ENCODE measurements around the gene AHCYL2.
"Not testable (repeated sequence)": the region's sequence is repeated elsewhere in the genome, so short reads cannot be mapped to it uniquely, and the experiment has no call there.

AHCYL2 gene

GRCh38 chr7:129388333-129389098 is 163.7 kb downstream of the AHCYL2 start:
- no peak for DNase-seq

GRCh38 chr7:129389829-129390228 is 165.0 kb downstream of the AHCYL2 start:
- DNase-seq, result no peak

GRCh38 chr7:129390314-129390713 is 165.5 kb downstream of the AHCYL2 start:
- no peak for DNase-seq

GRCh38 chr7:129391546-129392171 is 166.8 kb downstream of the AHCYL2 start:
- no peak for DNase-seq

GRCh38 chr7:129393255-129393654 is 168.4 kb downstream of the AHCYL2 start:
- DNase-seq, result no peak

GRCh38 chr7:129394101-129394500 is 169.3 kb downstream of the AHCYL2 start:
- no peak for DNase-seq

GRCh38 chr7:129394982-129395914 is 170.4 kb downstream of the AHCYL2 start:
- no peak for DNase-seq

GRCh38 chr7:129401228-129401966 is 176.6 kb downstream of the AHCYL2 start:
- no peak for DNase-seq

- no peak for DNase-seq
Measured at GRCh38 chr7:129401967-129402860, 177.4 kb downstream of the AHCYL2 start.

GRCh38 chr7:129405527-129405926 is 180.7 kb downstream of the AHCYL2 start:
- no peak for DNase-seq

GRCh38 chr7:129410238-129410637 is 185.4 kb downstream of the AHCYL2 start:
- DNase-seq, result not testable (repeated sequence)

GRCh38 chr7:129412501-129412900 is 187.7 kb downstream of the AHCYL2 start:
- DNase-seq, result no peak

GRCh38 chr7:129417073-129417472 is 192.2 kb downstream of the AHCYL2 start:
- no peak for DNase-seq

- DNase-seq, result no peak
Measured at GRCh38 chr7:129421717-129422250, 197.0 kb downstream of the AHCYL2 start.

GRCh38 chr7:129422727-129423126 is 197.9 kb downstream of the AHCYL2 start:
- DNase-seq, result no peak

- DNase-seq, result no peak
Measured at GRCh38 chr7:129423700-129424410, 199.0 kb downstream of the AHCYL2 start.

- no peak for DNase-seq
Measured at GRCh38 chr7:129426482-129426881, 201.7 kb downstream of the AHCYL2 start.

GRCh38 chr7:129427526-129428045 is 202.8 kb downstream of the AHCYL2 start:
- no peak for DNase-seq

GRCh38 chr7:129431911-129432643 is 207.2 kb downstream of the AHCYL2 start:
- DNase-seq, result no peak

Measured in activated CD4-positive, alpha-beta T cell treated with anti-CD3 and anti-CD28 coated beads, Interleukin-2, amount 50 U/mL, for 1 hour (primary cell).